ENCODE data around the gene RNF113B. TPM values are rescaled to one million over a fixed set of nuclear protein-coding genes. Genes with fewer than 3 reads are reported as not detected.
A peak's percentile ranks its signal among the peaks of the same experiment; 100 is the strongest.

The RNF113B gene
- total RNA-seq, 1 donor from 2014 or later: not detected

GRCh38 chr13:98182153-98182552 is 5.1 kb upstream of the RNF113B start:
- no peak overlapping the region for H3K4me3 ChIP-seq (ENCODE audit: low read length in 3 of 3)
- no peak overlapping the region for H3K27ac ChIP-seq (ENCODE audit: low read depth, low read length)
- no peak overlapping the region for H3K9ac ChIP-seq (ENCODE audit: low read depth in 1 of 3, low read length in 3 of 3)
- H3K27me3 ChIP-seq (ENCODE audit: control insufficient read depth in 3 of 3, insufficient read depth in 3 of 3, low read length in 3 of 3): no peaks in the 10 kb centered on the region
- H3K36me3 ChIP-seq (ENCODE audit: control insufficient read depth in 3 of 3, insufficient read depth in 3 of 3, low read length in 3 of 3): no peaks in the 10 kb centered on the region
- H3K4me1 ChIP-seq (ENCODE audit: control insufficient read depth in 3 of 3, insufficient read depth in 3 of 3, low read length in 3 of 3): peaks cover 0 to 6% (median 0%) of the 10 kb centered on the region in 3 donors
- no peaks in the 10 kb centered on the region for H3K9me3 ChIP-seq (ENCODE audit: control insufficient read depth in 3 of 3, low read length in 3 of 3)

- Histone ChIP-seq H3K4me1 (ENCODE audit: control insufficient read depth in 3 of 3, insufficient read depth in 3 of 3, low read length in 3 of 3) (peaks cover 0 to 4% (median 0%) of the 10 kb centered on the region in 3 donors), H3K4me3 (ENCODE audit: low read length in 3 of 3) (no peak overlapping the region)
Observed at GRCh38 chr13:98181111-98181815, 4.2 kb upstream of the RNF113B start.

GRCh38 chr13:98180092-98180491 is 3.0 kb upstream of the RNF113B start:
- Histone ChIP-seq H3K27ac (ENCODE audit: low read depth, low read length) (no peak overlapping the region), H3K4me1 (ENCODE audit: control insufficient read depth in 3 of 3, insufficient read depth in 3 of 3, low read length in 3 of 3) (peaks cover 0 to 4% (median 0%) of the 10 kb centered on the region in 3 donors), H3K9me3 (ENCODE audit: control insufficient read depth in 3 of 3, low read length in 3 of 3) (peaks cover 0 to 4% (median 0%) of the 10 kb centered on the region in 3 donors), H3K9ac (ENCODE audit: low read depth in 1 of 3, low read length in 3 of 3) (no peak overlapping the region), H3K4me3 (ENCODE audit: low read length in 3 of 3) (no peak overlapping the region), H3K27me3 (ENCODE audit: control insufficient read depth in 3 of 3, insufficient read depth in 3 of 3, low read length in 3 of 3) (no peaks in the 10 kb centered on the region), H3K36me3 (ENCODE audit: control insufficient read depth in 3 of 3, insufficient read depth in 3 of 3, low read length in 3 of 3) (no peaks in the 10 kb centered on the region)

More at GRCh38 chr13:98181111-98181815, 4.2 kb upstream of the RNF113B start:
- Histone ChIP-seq H3K9ac (ENCODE audit: low read depth in 1 of 3, low read length in 3 of 3) (no peak overlapping the region), H3K27ac (ENCODE audit: low read depth, low read length) (no peak overlapping the region), H3K27me3 (ENCODE audit: control insufficient read depth in 3 of 3, insufficient read depth in 3 of 3, low read length in 3 of 3) (no peaks in the 10 kb centered on the region), H3K36me3 (ENCODE audit: control insufficient read depth in 3 of 3, insufficient read depth in 3 of 3, low read length in 3 of 3) (no peaks in the 10 kb centered on the region), H3K9me3 (ENCODE audit: control insufficient read depth in 3 of 3, low read length in 3 of 3) (peaks cover 0 to 4% (median 0%) of the 10 kb centered on the region in 3 donors)

- peaks cover 0 to 4% (median 0%) of the 10 kb centered on the region in 3 donors for H3K9me3 ChIP-seq (ENCODE audit: control insufficient read depth in 3 of 3, low read length in 3 of 3)
- H3K36me3 ChIP-seq (ENCODE audit: control insufficient read depth in 3 of 3, insufficient read depth in 3 of 3, low read length in 3 of 3): no peaks in the 10 kb centered on the region
- H3K27ac ChIP-seq (ENCODE audit: low read depth, low read length): no peak overlapping the region
- H3K4me1 ChIP-seq (ENCODE audit: control insufficient read depth in 3 of 3, insufficient read depth in 3 of 3, low read length in 3 of 3): peaks cover 28 to 36% (median 29%) of the 10 kb centered on the region in 3 donors
- peaks cover 0 to 4% (median 0%) of the 10 kb centered on the region in 3 donors for H3K27me3 ChIP-seq (ENCODE audit: control insufficient read depth in 3 of 3, insufficient read depth in 3 of 3, low read length in 3 of 3)
- no peak overlapping the region for H3K4me3 ChIP-seq (ENCODE audit: low read length in 3 of 3)
- no peak overlapping the region for H3K9ac ChIP-seq (ENCODE audit: low read depth in 1 of 3, low read length in 3 of 3)
Observed at GRCh38 chr13:98175823-98176222, 1.2 kb downstream of the RNF113B start.

- H3K36me3 ChIP-seq (ENCODE audit: control insufficient read depth in 3 of 3, insufficient read depth in 3 of 3, low read length in 3 of 3): no peaks in the 10 kb centered on the region
- peaks cover 28 to 36% (median 29%) of the 10 kb centered on the region in 3 donors for H3K4me1 ChIP-seq (ENCODE audit: control insufficient read depth in 3 of 3, insufficient read depth in 3 of 3, low read length in 3 of 3)
- H3K9ac ChIP-seq (ENCODE audit: low read depth in 1 of 3, low read length in 3 of 3): no peak overlapping the region
- peaks cover 0 to 4% (median 0%) of the 10 kb centered on the region in 3 donors for H3K27me3 ChIP-seq (ENCODE audit: control insufficient read depth in 3 of 3, insufficient read depth in 3 of 3, low read length in 3 of 3)
- no peak overlapping the region for H3K4me3 ChIP-seq (ENCODE audit: low read length in 3 of 3)
- no peak overlapping the region for H3K27ac ChIP-seq (ENCODE audit: low read depth, low read length)
- H3K9me3 ChIP-seq (ENCODE audit: control insufficient read depth in 3 of 3, low read length in 3 of 3): peaks cover 0 to 4% (median 0%) of the 10 kb centered on the region in 3 donors
Observed at GRCh38 chr13:98175043-98175442, 2.0 kb downstream of the RNF113B start.

- Histone ChIP-seq H3K4me1 (ENCODE audit: control insufficient read depth in 3 of 3, insufficient read depth in 3 of 3, low read length in 3 of 3) (peaks cover 28 to 36% (median 29%) of the 10 kb centered on the region in 3 donors), H3K36me3 (ENCODE audit: control insufficient read depth in 3 of 3, insufficient read depth in 3 of 3, low read length in 3 of 3) (no peaks in the 10 kb centered on the region), H3K4me3 (ENCODE audit: low read length in 3 of 3) (no peak overlapping the region), H3K27me3 (ENCODE audit: control insufficient read depth in 3 of 3, insufficient read depth in 3 of 3, low read length in 3 of 3) (peaks cover 0 to 4% (median 0%) of the 10 kb centered on the region in 3 donors), H3K9me3 (ENCODE audit: control insufficient read depth in 3 of 3, low read length in 3 of 3) (peaks cover 0 to 4% (median 0%) of the 10 kb centered on the region in 3 donors), H3K9ac (ENCODE audit: low read depth in 1 of 3, low read length in 3 of 3) (no peak overlapping the region), H3K27ac (ENCODE audit: low read depth, low read length) (no peak overlapping the region)
Observed at GRCh38 chr13:98174307-98174706, 2.8 kb downstream of the RNF113B start.

GRCh38 chr13:98173431-98174152 is 3.5 kb downstream of the RNF113B start:
- Histone ChIP-seq H3K4me1 (ENCODE audit: control insufficient read depth in 3 of 3, insufficient read depth in 3 of 3, low read length in 3 of 3) (peaks cover 28 to 36% (median 29%) of the 10 kb centered on the region in 3 donors), H3K4me3 (ENCODE audit: low read length in 3 of 3) (no peak overlapping the region), H3K27ac (ENCODE audit: low read depth, low read length) (no peak overlapping the region), H3K36me3 (ENCODE audit: control insufficient read depth in 3 of 3, insufficient read depth in 3 of 3, low read length in 3 of 3) (no peaks in the 10 kb centered on the region), H3K9me3 (ENCODE audit: control insufficient read depth in 3 of 3, low read length in 3 of 3) (peaks cover 0 to 4% (median 0%) of the 10 kb centered on the region in 3 donors), H3K9ac (ENCODE audit: low read depth in 1 of 3, low read length in 3 of 3) (no peak overlapping the region), H3K27me3 (ENCODE audit: control insufficient read depth in 3 of 3, insufficient read depth in 3 of 3, low read length in 3 of 3) (peaks cover 0 to 4% (median 0%) of the 10 kb centered on the region in 3 donors)

GRCh38 chr13:98172590-98173422 is 4.3 kb downstream of the RNF113B start:
- Histone ChIP-seq H3K27me3 (ENCODE audit: control insufficient read depth in 3 of 3, insufficient read depth in 3 of 3, low read length in 3 of 3) (peaks cover 0 to 4% (median 0%) of the 10 kb centered on the region in 3 donors), H3K4me1 (ENCODE audit: control insufficient read depth in 3 of 3, insufficient read depth in 3 of 3, low read length in 3 of 3) (peaks cover 28 to 36% (median 29%) of the 10 kb centered on the region in 3 donors), H3K9ac (ENCODE audit: low read depth in 1 of 3, low read length in 3 of 3) (peak overlapping the region in 2 of 3 donors; percentile 1 to 34), H3K27ac (ENCODE audit: low read depth, low read length) (peak overlapping the region; percentile 55), H3K36me3 (ENCODE audit: control insufficient read depth in 3 of 3, insufficient read depth in 3 of 3, low read length in 3 of 3) (no peaks in the 10 kb centered on the region), H3K4me3 (ENCODE audit: low read length in 3 of 3) (peak overlapping the region in 2 of 3 donors; percentile 36 to 48), H3K9me3 (ENCODE audit: control insufficient read depth in 3 of 3, low read length in 3 of 3) (peaks cover 0 to 4% (median 0%) of the 10 kb centered on the region in 3 donors)

GRCh38 chr13:98171900-98172589 is 5.0 kb downstream of the RNF113B start:
- H3K27ac ChIP-seq (ENCODE audit: low read depth, low read length): peak overlapping the region; percentile 55
- peaks cover 0 to 4% (median 0%) of the 10 kb centered on the region in 3 donors for H3K27me3 ChIP-seq (ENCODE audit: control insufficient read depth in 3 of 3, insufficient read depth in 3 of 3, low read length in 3 of 3)
- peak overlapping the region; percentile 0 to 48 (median 36) for H3K4me3 ChIP-seq (ENCODE audit: low read length in 3 of 3)
- H3K9ac ChIP-seq (ENCODE audit: low read depth in 1 of 3, low read length in 3 of 3): peak overlapping the region; percentile 1 to 52 (median 34)
- peaks cover 0 to 4% (median 0%) of the 10 kb centered on the region in 3 donors for H3K9me3 ChIP-seq (ENCODE audit: control insufficient read depth in 3 of 3, low read length in 3 of 3)
- peaks cover 28 to 36% (median 29%) of the 10 kb centered on the region in 3 donors for H3K4me1 ChIP-seq (ENCODE audit: control insufficient read depth in 3 of 3, insufficient read depth in 3 of 3, low read length in 3 of 3)
- H3K36me3 ChIP-seq (ENCODE audit: control insufficient read depth in 3 of 3, insufficient read depth in 3 of 3, low read length in 3 of 3): no peaks in the 10 kb centered on the region

Measured in skeletal muscle tissue (tissue), 4 donors.